ENCODE data around the gene ABCD3.

GRCh38 chr1:94552071-94552586, 133.9 kb downstream of the ABCD3 start:
- no peak for TF ChIP-seq CTCF (IDR thresholded peaks at IDR 0.05)
- TF ChIP-seq ELK1 (IDR thresholded peaks at IDR 0.05; ENCODE audit: low read depth, low read length): no peak
- TF ChIP-seq MAX (IDR thresholded peaks at IDR 0.05): no peak
- no peak for TF ChIP-seq RNF2 (IDR thresholded peaks at IDR 0.05; ENCODE audit: borderline replicate concordance, low read depth)
- TF ChIP-seq HDAC2 (IDR thresholded peaks at IDR 0.05): no peak
- TF ChIP-seq NPAS2 (CRISPR knock-in tag; IDR thresholded peaks at IDR 0.05; ENCODE audit: borderline replicate concordance): no peak
- no peak for TF ChIP-seq POLR2A (IDR thresholded peaks at IDR 0.05; ENCODE audit: low read length)
- TF ChIP-seq CBX8 (IDR thresholded peaks at IDR 0.05): no peak

All from A549 (cell line).